ENCODE data around the gene PDLIM7.
A peak's percentile ranks its signal among the peaks of the same experiment; 100 is the strongest.

The PDLIM7 gene

GRCh38 chr5:177497292-177498012 is at the start of gene PDLIM7:
PDLIM7 (minus strand) TSS chr5:177497604; CDS start chr5:177496512, 1,092 bp downstream.
- TF ChIP-seq CTCF (IDR thresholded peaks at IDR 0.05; ENCODE audit: low read depth, low read length), result no peak
- peak; percentile 99 for DNase-seq (ENCODE audit: low read depth, low spot score)
- in situ Hi-C loops (cut with HindIII; ENCODE audit: low sequenced_read_pairs), result no loop called here
- H3K4me3 ChIP-seq (ENCODE audit: low read depth, low read length), result peak within 1 kb of the TSS; percentile 65

- in situ Hi-C loops (cut with HindIII; ENCODE audit: low sequenced_read_pairs), result no loop called here
- TF ChIP-seq CTCF (IDR thresholded peaks at IDR 0.05; ENCODE audit: low read depth, low read length), result peak; percentile 7
- peak; percentile 94 for DNase-seq (ENCODE audit: low read depth, low spot score)
- no peak overlapping the region for H3K4me3 ChIP-seq (ENCODE audit: low read depth, low read length)
These were observed 48.9 kb upstream of the PDLIM7 start for GRCh38 chr5:177546258-177546741.

- no peak for DNase-seq (ENCODE audit: low read depth, low spot score)
- no peak for TF ChIP-seq CTCF (IDR thresholded peaks at IDR 0.05; ENCODE audit: low read depth, low read length)
- H3K4me3 ChIP-seq (ENCODE audit: low read depth, low read length), result no peak overlapping the region
- in situ Hi-C loops (cut with HindIII; ENCODE audit: low sequenced_read_pairs), result no loop called here
These were observed 48.3 kb upstream of the PDLIM7 start for GRCh38 chr5:177545487-177546257.

GRCh38 chr5:177542816-177543465 is 45.5 kb upstream of the PDLIM7 start:
- in situ Hi-C loops (cut with HindIII; ENCODE audit: low sequenced_read_pairs), result no loop called here
- no peak for TF ChIP-seq CTCF (IDR thresholded peaks at IDR 0.05; ENCODE audit: low read depth, low read length)
- DNase-seq (ENCODE audit: low read depth, low spot score), result no peak
- H3K4me3 ChIP-seq (ENCODE audit: low read depth, low read length), result no peak overlapping the region

- no peak for TF ChIP-seq CTCF (IDR thresholded peaks at IDR 0.05; ENCODE audit: low read depth, low read length)
- H3K4me3 ChIP-seq (ENCODE audit: low read depth, low read length), result no peak overlapping the region
- DNase-seq (ENCODE audit: low read depth, low spot score), result no peak
- in situ Hi-C loops (cut with HindIII; ENCODE audit: low sequenced_read_pairs), result no loop called here
These were observed 43.0 kb upstream of the PDLIM7 start for GRCh38 chr5:177540438-177540837.

- no peak for DNase-seq (ENCODE audit: low read depth, low spot score)
- TF ChIP-seq CTCF (IDR thresholded peaks at IDR 0.05; ENCODE audit: low read depth, low read length), result no peak
- in situ Hi-C loops (cut with HindIII; ENCODE audit: low sequenced_read_pairs), result no loop called here
- no peak overlapping the region for H3K4me3 ChIP-seq (ENCODE audit: low read depth, low read length)
These were observed 42.0 kb upstream of the PDLIM7 start for GRCh38 chr5:177539411-177539810.

All from astrocyte of the spinal cord (primary cell).